HG02870 (cell line): ENCODE results near the gene ETV6.

Experiments
- ATAC-seq: cut with Tn5 transposase; IDR thresholded peaks from one replicate; pipeline ENCODE4 v1.9.1; 2021; ENCODE audit warnings: mild to moderate bottlenecking, moderate library complexity; ENCODE audit not compliant: unreplicated experiment

The ETV6 gene

GRCh38 chr12:11795192-11795912 lies 145.9 kb downstream of the ETV6 start:
- no peak for ATAC-seq

- no peak for ATAC-seq
These were observed 146.5 kb downstream of the ETV6 start for GRCh38 chr12:11795913-11796459.

- ATAC-seq = no peak
These were observed 147.9 kb downstream of the ETV6 start for GRCh38 chr12:11797317-11797913.

GRCh38 chr12:11798006-11798708 lies 148.7 kb downstream of the ETV6 start:
- no peak for ATAC-seq

DNA sequence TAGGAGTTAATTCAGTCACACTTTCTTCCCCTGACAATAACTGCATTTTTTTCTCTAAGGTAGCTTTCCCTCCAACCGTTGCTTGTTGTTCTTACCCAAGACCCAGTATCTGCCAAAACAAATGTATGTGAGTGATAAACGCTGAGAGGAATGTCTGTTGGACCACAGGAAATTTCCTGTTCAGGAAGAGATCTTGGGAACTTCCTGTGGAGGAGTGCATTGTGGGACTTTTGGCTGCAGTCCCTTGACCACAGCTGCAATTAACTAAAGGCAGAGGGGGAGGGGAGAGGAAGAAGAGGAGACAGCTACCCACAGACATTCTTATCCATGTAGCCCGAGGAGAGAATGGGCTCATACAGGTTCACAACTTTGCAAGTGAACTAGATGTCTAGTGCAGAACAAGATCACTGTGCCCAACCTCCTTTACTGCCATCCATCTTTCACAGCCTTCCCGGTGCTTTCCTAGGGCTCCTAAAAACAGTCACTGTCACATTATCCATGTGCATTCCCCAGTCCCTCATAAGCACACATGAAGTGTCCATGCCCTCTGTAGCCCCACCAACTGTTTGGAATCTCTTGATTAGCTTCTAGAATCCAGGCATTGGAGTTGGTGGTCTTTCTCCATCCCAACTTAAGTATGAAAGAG lies 149.5 kb downstream of the ETV6 start:
- no peak for ATAC-seq

DNA sequence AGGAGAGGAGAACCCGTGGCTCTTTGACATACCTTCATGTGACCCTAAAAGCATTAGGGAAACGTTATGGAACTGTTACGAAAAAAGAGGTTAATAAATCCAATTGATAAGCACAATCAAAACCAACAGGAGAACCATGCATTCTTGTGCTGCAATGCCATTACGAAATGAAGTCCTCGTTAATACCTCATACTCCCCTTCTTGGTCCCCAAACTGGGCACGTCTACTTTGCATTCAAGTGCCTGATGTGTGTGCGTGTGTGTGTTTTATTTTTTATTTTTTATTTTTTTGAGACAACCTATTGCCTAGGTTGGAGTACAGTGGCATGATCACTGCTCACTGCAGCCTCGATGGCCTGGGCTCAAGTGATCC lies 150.0 kb downstream of the ETV6 start:
- no peak for ATAC-seq

DNA sequence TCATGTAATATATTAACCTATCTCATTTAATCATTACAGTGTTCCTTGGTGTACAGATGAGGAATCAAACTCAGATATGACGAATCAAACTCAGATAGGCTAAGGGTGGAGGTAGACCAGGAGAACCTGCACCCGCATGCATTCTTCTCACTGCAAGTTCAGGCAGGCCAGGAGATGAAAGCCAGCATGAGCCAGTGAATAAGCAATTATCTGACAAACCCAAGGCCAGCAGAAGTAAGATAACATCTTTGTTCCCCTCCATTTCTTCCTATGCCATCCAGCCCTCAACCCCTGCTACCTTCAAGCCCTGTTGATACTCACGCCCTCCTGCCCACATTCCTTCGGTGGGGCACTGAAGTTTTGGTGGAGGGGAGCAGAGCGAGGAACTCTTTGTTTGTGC lies 152.2 kb downstream of the ETV6 start:
- no peak for ATAC-seq

DNA sequence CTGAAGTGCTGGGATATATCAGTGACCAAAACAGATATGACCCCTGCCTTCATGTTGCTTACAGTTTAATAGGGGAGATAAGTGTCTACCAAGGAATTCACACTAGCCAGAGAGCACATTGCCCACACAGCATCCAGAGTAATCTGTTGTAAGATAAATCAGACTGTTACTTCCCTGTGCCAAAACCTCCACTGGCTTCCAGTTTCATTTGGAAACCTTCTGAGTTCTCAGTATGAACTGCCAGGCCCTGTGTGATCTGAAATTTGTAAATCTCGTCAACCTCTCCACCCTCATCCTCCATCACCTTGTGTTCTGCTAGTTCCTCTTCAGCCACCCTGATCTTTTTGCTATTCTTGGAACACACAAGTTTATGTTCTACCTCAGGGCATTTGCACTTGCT lies 154.7 kb downstream of the ETV6 start:
- no peak for ATAC-seq

DNA sequence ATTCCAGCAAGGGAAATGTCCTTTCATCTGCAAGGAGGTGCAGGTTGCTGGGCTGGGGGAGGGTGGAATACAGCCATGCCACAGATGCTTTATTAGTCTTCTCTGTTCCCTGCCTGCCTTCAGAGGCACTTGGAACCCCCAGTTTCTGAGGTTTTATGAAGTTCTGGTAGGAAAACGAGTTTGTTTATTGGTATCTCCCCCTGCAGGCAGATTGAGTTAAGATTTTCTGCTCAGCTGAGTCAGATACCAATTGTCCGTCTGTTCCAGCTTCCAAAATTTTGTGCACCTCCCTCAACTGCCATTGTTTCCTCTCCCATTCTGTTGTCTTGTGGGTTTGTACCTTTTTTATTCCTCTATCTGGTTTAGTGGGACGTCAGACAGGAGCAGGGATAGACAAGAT lies 155.6 kb downstream of the ETV6 start:
- ATAC-seq = no peak

DNA sequence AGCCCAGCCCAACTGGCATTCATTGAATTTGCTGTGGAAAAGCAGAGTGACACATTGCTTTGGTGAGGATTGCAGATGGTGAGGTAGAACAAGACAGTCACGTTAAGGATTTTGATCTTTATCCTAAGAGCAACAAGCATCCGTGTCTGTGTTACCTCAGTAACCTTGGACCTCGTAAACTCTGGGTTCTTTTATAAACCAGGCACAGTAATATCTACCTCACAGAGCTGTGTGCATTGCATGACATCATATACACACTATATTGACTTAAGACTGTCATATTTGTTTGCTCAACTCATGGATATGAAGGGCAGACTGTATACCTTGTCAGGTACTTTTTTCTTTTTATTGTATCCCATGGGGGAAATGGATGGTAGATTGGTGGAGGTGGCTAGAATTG lies 156.2 kb downstream of the ETV6 start:
- ATAC-seq = no peak

DNA sequence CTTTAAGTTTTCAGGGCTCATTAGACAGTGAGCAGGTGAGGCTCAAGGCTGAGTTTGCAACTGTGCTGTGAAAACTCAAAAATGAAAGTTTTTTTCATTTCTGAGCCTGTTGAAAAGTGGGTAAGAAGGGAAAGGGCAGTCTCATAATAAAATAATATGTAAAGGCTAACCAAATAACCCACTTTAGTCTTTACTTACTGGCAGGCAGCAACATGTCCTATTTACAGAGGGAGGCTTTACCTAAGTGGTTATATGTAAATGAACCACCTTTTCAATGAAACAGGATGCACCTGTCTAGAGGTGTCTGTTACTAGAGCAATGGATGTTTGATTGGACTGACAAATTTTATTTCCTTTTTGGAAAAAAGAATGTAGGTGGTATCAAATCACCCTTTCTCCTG lies 158.0 kb downstream of the ETV6 start:
- no peak for ATAC-seq

DNA sequence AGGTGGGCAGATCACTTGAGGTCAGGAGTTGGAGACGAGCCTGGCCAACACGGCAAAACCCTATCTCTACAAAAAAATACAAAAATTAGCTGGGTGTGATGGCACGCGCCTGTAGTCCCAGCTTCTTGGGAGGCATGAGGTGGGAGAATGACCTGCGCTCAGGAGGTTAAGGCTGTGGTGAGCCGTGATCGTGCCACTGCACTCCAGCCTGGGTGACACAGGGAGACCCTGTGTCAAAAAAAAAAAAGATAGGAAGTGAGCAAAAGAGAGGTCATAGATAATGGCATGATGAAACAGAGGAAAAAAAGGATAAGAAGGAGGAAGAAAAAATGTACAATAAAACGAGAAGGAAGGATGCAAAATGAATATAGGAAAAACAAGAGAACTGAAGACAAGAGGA lies 159.5 kb downstream of the ETV6 start:
- ATAC-seq = no peak

GRCh38 chr12:11810206-11810545 lies 160.7 kb downstream of the ETV6 start:
- no peak for ATAC-seq

DNA sequence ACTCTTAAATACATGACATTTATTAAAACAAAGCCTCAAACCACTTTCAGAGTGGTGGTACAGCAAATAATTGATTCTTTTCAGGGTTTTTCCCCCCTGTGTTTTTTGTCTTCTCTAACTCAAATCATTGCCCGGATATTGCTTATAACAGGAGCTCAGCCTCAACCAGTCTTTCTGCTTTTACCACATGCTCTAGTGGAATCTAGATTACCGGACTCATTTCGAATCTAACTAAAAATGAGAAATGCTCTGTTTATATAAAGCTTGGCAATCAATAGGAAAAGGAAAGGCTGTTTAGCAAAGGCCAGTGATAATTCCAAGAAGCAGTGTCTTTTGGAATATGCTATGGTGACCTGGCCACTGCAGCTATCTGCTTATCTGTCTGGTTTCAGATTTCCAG lies 161.5 kb downstream of the ETV6 start:
- ATAC-seq = no peak

- ATAC-seq = no peak
These were observed 162.7 kb downstream of the ETV6 start for GRCh38 chr12:11812241-11812585.

DNA sequence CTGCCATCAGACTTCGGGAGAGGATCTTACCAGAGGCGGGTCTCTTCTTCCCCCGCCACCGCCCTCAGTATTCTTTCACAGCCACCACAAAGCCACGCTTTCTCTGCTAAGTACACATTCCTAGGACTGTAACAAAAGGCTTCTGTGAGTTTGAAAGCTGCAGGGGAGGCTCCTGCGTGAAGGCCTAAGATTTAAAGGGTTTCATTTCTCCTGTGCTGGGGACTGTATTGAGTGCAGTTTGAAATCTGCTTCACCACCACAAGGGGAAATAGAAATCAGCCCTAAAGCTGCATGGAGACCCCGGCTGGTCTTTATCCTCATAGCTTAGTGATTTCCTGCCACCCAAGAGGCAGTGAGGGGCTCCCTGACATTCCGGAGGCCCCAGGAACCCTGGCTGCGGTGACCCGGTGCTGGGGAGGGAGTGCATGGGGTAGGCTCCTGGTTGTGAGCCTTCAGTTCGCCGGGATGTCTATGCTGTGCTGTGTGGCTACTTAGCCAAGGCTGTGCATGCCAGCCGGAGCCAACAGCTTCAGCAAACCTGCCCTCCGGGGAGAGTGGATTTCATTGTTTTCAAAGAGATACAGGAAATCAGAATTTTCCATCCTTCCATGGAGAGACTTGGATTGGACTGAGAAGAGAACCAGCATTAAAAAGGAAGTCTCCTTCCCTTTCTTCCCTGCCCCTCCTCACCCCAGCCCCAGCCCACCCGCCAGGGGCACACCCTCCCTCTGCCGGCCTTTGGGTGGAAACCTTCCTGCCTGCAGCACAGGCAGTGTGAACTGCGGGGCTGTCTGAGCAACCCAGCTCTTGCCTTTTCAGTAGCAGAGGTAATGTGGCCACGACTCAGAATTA lies 163.3 kb downstream of the ETV6 start:
- ATAC-seq = peak; percentile 84

DNA sequence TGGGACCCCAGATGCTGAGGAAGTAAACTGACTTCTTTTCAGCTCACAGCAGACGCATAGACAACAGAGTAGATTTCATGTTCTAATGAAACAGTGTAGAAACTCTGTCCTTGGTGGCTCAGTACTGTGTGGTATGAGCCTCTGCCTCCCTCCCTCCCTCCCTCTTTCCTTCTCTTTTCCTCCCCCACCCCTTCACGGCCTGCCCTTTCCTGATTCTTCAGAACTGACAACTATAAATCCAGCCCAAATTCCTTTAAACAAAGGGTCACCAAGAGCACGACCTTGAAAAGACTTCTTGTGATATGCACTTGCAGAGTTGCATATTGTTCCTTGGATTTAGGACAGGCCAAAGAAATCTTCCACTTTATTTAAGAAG lies 164.0 kb downstream of the ETV6 start:
- no peak for ATAC-seq

DNA sequence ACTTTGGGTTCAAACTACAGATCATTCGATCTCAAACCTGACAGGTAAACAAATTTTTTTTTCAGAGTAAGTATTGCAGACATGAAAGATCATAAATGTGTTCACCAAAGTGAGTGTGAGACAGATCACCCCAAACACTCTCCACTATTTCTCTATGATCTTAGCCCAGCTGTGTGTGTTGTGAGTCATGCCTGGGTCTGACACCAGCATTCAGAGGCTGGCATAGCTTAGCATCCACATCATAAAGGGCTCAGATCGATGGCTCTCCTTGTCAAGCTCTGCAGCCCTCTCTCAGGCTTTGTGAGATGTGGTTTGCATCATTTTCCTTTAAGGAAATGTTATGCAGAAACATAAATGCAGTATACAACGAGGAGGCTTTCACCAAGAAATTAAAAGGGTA lies 164.9 kb downstream of the ETV6 start:
- ATAC-seq = no peak

GRCh38 chr12:11815397-11815796 lies 165.9 kb downstream of the ETV6 start:
- ATAC-seq = no peak

- ATAC-seq = no peak
These were observed 170.2 kb downstream of the ETV6 start for GRCh38 chr12:11819643-11820042.

- no peak for ATAC-seq
These were observed 171.0 kb downstream of the ETV6 start for GRCh38 chr12:11820476-11820875.
